GM23338 (cell line): Measurements from ENCODE around the gene ATP6V0A4. TPM values are rescaled to one million over a fixed set of nuclear protein-coding genes. Genes with fewer than 3 reads are reported as not detected.
A peak's percentile ranks its signal among the peaks of the same experiment; 100 is the strongest.

ENCODE experiments used
- ATAC-seq: fragments of 200-7000 bp; cut with Tn5 transposase; 3 replicates; pipeline ENCODE4 v1.9.1; 2020
- DNase-seq: peaks from one replicate; pipeline ENCODE4 v3.0.0-alpha.2; 2015; ENCODE audit warnings: low spot score
- H2AFZ ChIP-seq: fragments of 200-600 bp; sonication (generic); 2 replicates; pipeline ENCODE4 v1.8.0; 2016; ENCODE audit warnings: antibody characterized with exemption, mild to moderate bottlenecking, moderate library complexity
- H3F3A ChIP-seq: fragments of 200-600 bp; sonication (generic); replicated peaks from 2 replicates; pipeline ENCODE4 v1.8.0; 2017; ENCODE audit warnings: antibody characterized with exemption, mixed run types, low read depth
- H3K27ac ChIP-seq: fragments of 200-600 bp; sonication (generic); 2 replicates; pipeline ENCODE4 v1.6.1; 2016; ENCODE audit warnings: low read depth
- H3K27me3 ChIP-seq: fragments of 200-600 bp; sonication (generic); 2 replicates; pipeline ENCODE4 v1.8.0; 2016; ENCODE audit warnings: mild to moderate bottlenecking, mixed run types, moderate library complexity; ENCODE audit not compliant: insufficient read depth
- H3K36me3 ChIP-seq: fragments of 200-600 bp; sonication (generic); 2 replicates; pipeline ENCODE4 v1.8.0; 2016; ENCODE audit warnings: mild to moderate bottlenecking; ENCODE audit not compliant: insufficient read depth
- H3K4me1 ChIP-seq: fragments of 200-600 bp; sonication (generic); 2 replicates; pipeline ENCODE4 v1.8.0; 2016; ENCODE audit warnings: mild to moderate bottlenecking, moderate library complexity; ENCODE audit not compliant: insufficient read depth
- H3K4me2 ChIP-seq: fragments of 200-600 bp; sonication (generic); 2 replicates; pipeline ENCODE4 v1.7.1; 2017; ENCODE audit warnings: mixed run types
- H3K4me3 ChIP-seq: fragments of 200-600 bp; sonication (generic); 2 replicates; pipeline ENCODE4 v1.6.1; 2016; ENCODE audit warnings: mixed run types
- H3K79me2 ChIP-seq: fragments of 200-600 bp; sonication (generic); replicated peaks from 2 replicates; pipeline ENCODE4 v1.8.0; 2017; ENCODE audit warnings: mild to moderate bottlenecking; ENCODE audit not compliant: insufficient read depth
- H3K9me2 ChIP-seq: fragments of 200-600 bp; sonication (generic); 2 replicates; pipeline ENCODE4 v1.8.0; 2017; ENCODE audit not compliant: insufficient read depth
- H4K20me1 ChIP-seq: fragments of 200-600 bp; sonication (generic); replicated peaks from 2 replicates; pipeline ENCODE4 v1.8.0; 2017; ENCODE audit warnings: mild to moderate bottlenecking; ENCODE audit not compliant: insufficient read depth
- H3K27ac Mint-ChIP-seq: 2 replicates; pipeline ENCODE4 v1.8.0; 2020; ENCODE audit warnings: inconsistent platforms, mild to moderate bottlenecking, moderate library complexity, mixed read lengths
- H3K27me3 Mint-ChIP-seq: 3 replicates; pipeline ENCODE4 v1.8.0; 2022; ENCODE audit warnings: low read depth, mild to moderate bottlenecking, moderate library complexity, mixed read lengths, inconsistent platforms; ENCODE audit not compliant: insufficient read depth, poor library complexity
- H3K36me3 Mint-ChIP-seq: 3 replicates; pipeline ENCODE4 v1.8.0; 2021; ENCODE audit warnings: low read depth, mild to moderate bottlenecking, inconsistent platforms, moderate library complexity, mixed read lengths
- H3K4me1 Mint-ChIP-seq: 3 replicates; pipeline ENCODE4 v1.8.0; 2020; ENCODE audit warnings: mild to moderate bottlenecking, inconsistent platforms, mixed read lengths
- H3K4me3 Mint-ChIP-seq: 3 replicates; pipeline ENCODE4 v1.8.0; 2021; ENCODE audit warnings: moderate library complexity, mild to moderate bottlenecking, inconsistent platforms, mixed read lengths
- H3K9me3 Mint-ChIP-seq: 3 replicates; pipeline ENCODE4 v1.8.0; 2020; ENCODE audit warnings: moderate library complexity, mild to moderate bottlenecking, inconsistent platforms, mixed read lengths
- CREB1 ChIP-seq: fragments of 250-450 bp; sonication (Bioruptor Pico); IDR thresholded peaks from 2 replicates; pipeline ENCODE4 v1.5.0; 2020; ENCODE audit warnings: low read depth, mild to moderate bottlenecking, moderate library complexity
- CTCF ChIP-seq, 2 experiments: fragments of 200-600 bp in 1 of 2; sonication (generic) in 1 of 2; conservative IDR thresholded peaks; 2 replicates each; pipeline versions ENCODE4 v1.5.1 to v1.6.1; 2016 to 2017; ENCODE audit warnings: antibody characterized with exemption in 2 of 2, low read depth in 2 of 2, mild to moderate bottlenecking in 2 of 2, moderate library complexity in 1 of 2
- EZH2 ChIP-seq: fragments of 200-600 bp; sonication (generic); IDR thresholded peaks from one replicate; pipeline ENCODE4 v1.8.0; 2017; ENCODE audit warnings: antibody characterized with exemption, mild to moderate bottlenecking, low read depth; ENCODE audit not compliant: unreplicated experiment
- EZH2phosphoT487 ChIP-seq: fragments of 200-600 bp; sonication (generic); IDR thresholded peaks from one replicate; pipeline ENCODE4 v1.8.1; 2018; ENCODE audit warnings: antibody characterized with exemption; ENCODE audit not compliant: unreplicated experiment
- JUNB ChIP-seq: IDR thresholded peaks from one replicate; pipeline ENCODE4 v1.6.1; 2016; ENCODE audit warnings: antibody characterized with exemption; ENCODE audit not compliant: unreplicated experiment
- NANOG ChIP-seq: IDR thresholded peaks from 2 replicates; pipeline ENCODE4 v1.6.1; 2016; ENCODE audit warnings: antibody characterized with exemption, borderline replicate concordance
- POLR2AphosphoS5 ChIP-seq: IDR thresholded peaks from 2 replicates; pipeline ENCODE4 v1.6.1; 2016; ENCODE audit warnings: antibody characterized with exemption, low read depth
- REST ChIP-seq: IDR thresholded peaks from one replicate; pipeline ENCODE4 v1.6.1; 2018; ENCODE audit warnings: antibody characterized with exemption; ENCODE audit not compliant: unreplicated experiment
- STAT1 ChIP-seq: IDR thresholded peaks from one replicate; pipeline ENCODE4 v1.6.1; 2016; ENCODE audit warnings: antibody characterized with exemption; ENCODE audit not compliant: unreplicated experiment
- ZNF114 ChIP-seq: fragments of 250-450 bp; sonication (Bioruptor Pico); IDR thresholded peaks from 2 replicates; pipeline ENCODE4 v1.5.0; 2020; ENCODE audit warnings: mild to moderate bottlenecking, moderate library complexity
- ZNF331 ChIP-seq: fragments of 250-450 bp; sonication (Bioruptor Pico); IDR thresholded peaks from 2 replicates; pipeline ENCODE4 v1.5.0; 2020; ENCODE audit warnings: low read depth, mild to moderate bottlenecking, moderate library complexity
- ZNF462 ChIP-seq: fragments of 250-450 bp; sonication (Bioruptor Pico); IDR thresholded peaks from 2 replicates; pipeline ENCODE4 v1.5.0; 2020; ENCODE audit warnings: mild to moderate bottlenecking, moderate library complexity
- polyA plus RNA-seq: library from polyadenylated mRNA; unstranded; fragments of >200 nt; fragmentation: Nextera tagmentation; extraction: Ambion mirVana; gene quantifications from 2 replicates; pipeline ENCODE4 v1.2.1, GENCODE V29; 2016
- total RNA-seq: library from RNA; depleted of rRNA; stranded (reverse); fragments of >200 nt; shearing (Covaris generic); gene quantifications from 2 replicates; pipeline ENCODE4 v1.2.3, GENCODE V29; 2014
- TF ChIP-seq, protein P1 (sequence below): IDR thresholded peaks from 2 replicates; pipeline ENCODE4 v1.6.1; 2016; ENCODE audit warnings: antibody characterized with exemption

Gene ATP6V0A4
- total and polyA plus RNA-seq, 2 experiments from 2014 or later = 0.10 to 1.3 TPM

- no peaks in the 10 kb centered on the region for H3F3A ChIP-seq
- H2AFZ ChIP-seq = no peak overlapping the region
- DNase-seq (no peak), ATAC-seq (no peak)
- H3K27me3 ChIP-seq = no peaks in the 10 kb centered on the region
- no peaks in the 10 kb centered on the region for H3K9me2 ChIP-seq
- Mint-ChIP-seq H3K9me3 (no peaks in the 10 kb centered on the region), H3K4me1 (peaks cover 11% of the 10 kb centered on the region; the same call in 2 of the 3 replicates), H3K36me3 (no peaks in the 10 kb centered on the region), H3K27me3 (peaks cover 2% of the 10 kb centered on the region), H3K4me3 (no peak overlapping the region), H3K27ac (0 out of 2 replicates have a peak overlapping the region, but pooled peaks have one; percentile 44)
- no peaks in the 10 kb centered on the region for H3K36me3 ChIP-seq
- no peak overlapping the region for H3K4me2 ChIP-seq
- H3K79me2 ChIP-seq = no peaks in the 10 kb centered on the region
- H3K4me1 ChIP-seq = peaks cover 7% of the 10 kb centered on the region; the same call in 1 of the 2 replicates
- no peak overlapping the region for H3K4me3 ChIP-seq
- no peaks in the 10 kb centered on the region for H4K20me1 ChIP-seq
- no peak for TF ChIP-seq POLR2AphosphoS5
- TF ChIP-seq CREB1 (CRISPR knock-in tag) = no peak
- TF ChIP-seq, protein P1, sequence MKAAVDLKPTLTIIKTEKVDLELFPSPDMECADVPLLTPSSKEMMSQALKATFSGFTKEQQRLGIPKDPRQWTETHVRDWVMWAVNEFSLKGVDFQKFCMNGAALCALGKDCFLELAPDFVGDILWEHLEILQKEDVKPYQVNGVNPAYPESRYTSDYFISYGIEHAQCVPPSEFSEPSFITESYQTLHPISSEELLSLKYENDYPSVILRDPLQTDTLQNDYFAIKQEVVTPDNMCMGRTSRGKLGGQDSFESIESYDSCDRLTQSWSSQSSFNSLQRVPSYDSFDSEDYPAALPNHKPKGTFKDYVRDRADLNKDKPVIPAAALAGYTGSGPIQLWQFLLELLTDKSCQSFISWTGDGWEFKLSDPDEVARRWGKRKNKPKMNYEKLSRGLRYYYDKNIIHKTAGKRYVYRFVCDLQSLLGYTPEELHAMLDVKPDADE = no peak
- no peak for TF ChIP-seq NANOG
- TF ChIP-seq STAT1 = no peak
- no peak for TF ChIP-seq REST
- TF ChIP-seq ZNF114 = no peak
- no peak for TF ChIP-seq EZH2
- TF ChIP-seq EZH2phosphoT487 = no peak
- no peak for TF ChIP-seq CTCF (conservative IDR thresholded peaks at IDR 0.05; ENCODE audit: low read depth in 2 of 2)
- no peak for TF ChIP-seq JUNB
- no peak for TF ChIP-seq ZNF462 (CRISPR knock-in tag)
- no peak for TF ChIP-seq ZNF331 (CRISPR knock-in tag)
- H3K27ac ChIP-seq = no peak overlapping the region
Observed at GRCh38 chr7:138825049-138825721, 27.2 kb upstream of the ATP6V0A4 start.
